ENCODE data around the gene C13orf42.

DNA sequence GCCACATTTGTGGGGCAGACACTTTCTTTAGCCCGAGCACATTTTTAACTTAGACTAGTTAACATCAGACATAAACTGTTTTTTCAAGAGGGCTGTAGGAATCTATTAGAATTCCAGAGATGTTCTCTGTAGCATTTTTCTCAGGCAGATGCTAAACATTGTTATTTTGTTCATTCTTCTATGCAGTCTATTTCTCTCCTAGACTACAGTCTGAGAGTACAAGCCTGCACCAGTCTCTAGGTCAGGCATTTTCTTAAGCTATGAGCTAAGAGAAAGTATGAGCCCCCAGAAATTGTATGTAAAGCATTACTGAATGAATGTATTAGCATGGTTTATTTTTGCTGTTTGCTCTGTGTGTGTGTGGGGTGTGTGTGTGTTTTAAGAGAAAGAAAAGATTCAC, 923 bp upstream of the C13orf42 start:
- TF ChIP-seq, protein P1, sequence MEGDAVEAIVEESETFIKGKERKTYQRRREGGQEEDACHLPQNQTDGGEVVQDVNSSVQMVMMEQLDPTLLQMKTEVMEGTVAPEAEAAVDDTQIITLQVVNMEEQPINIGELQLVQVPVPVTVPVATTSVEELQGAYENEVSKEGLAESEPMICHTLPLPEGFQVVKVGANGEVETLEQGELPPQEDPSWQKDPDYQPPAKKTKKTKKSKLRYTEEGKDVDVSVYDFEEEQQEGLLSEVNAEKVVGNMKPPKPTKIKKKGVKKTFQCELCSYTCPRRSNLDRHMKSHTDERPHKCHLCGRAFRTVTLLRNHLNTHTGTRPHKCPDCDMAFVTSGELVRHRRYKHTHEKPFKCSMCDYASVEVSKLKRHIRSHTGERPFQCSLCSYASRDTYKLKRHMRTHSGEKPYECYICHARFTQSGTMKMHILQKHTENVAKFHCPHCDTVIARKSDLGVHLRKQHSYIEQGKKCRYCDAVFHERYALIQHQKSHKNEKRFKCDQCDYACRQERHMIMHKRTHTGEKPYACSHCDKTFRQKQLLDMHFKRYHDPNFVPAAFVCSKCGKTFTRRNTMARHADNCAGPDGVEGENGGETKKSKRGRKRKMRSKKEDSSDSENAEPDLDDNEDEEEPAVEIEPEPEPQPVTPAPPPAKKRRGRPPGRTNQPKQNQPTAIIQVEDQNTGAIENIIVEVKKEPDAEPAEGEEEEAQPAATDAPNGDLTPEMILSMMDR (IDR thresholded peaks at IDR 0.05) = no peak
- no peak for TF ChIP-seq POLR2A (IDR thresholded peaks at IDR 0.05)
